HG03159 (cell line): ENCODE results near the gene TRIM71.
"Not testable (repeated sequence)": the region's sequence is repeated elsewhere in the genome, so short reads cannot be mapped to it uniquely, and the experiment has no call there.

Experiments
- ATAC-seq: cut with Tn5 transposase; IDR thresholded peaks from one replicate; pipeline ENCODE4 v1.9.1; 2021; ENCODE audit warnings: mild to moderate bottlenecking, moderate library complexity; ENCODE audit not compliant: unreplicated experiment

Gene TRIM71

DNA sequence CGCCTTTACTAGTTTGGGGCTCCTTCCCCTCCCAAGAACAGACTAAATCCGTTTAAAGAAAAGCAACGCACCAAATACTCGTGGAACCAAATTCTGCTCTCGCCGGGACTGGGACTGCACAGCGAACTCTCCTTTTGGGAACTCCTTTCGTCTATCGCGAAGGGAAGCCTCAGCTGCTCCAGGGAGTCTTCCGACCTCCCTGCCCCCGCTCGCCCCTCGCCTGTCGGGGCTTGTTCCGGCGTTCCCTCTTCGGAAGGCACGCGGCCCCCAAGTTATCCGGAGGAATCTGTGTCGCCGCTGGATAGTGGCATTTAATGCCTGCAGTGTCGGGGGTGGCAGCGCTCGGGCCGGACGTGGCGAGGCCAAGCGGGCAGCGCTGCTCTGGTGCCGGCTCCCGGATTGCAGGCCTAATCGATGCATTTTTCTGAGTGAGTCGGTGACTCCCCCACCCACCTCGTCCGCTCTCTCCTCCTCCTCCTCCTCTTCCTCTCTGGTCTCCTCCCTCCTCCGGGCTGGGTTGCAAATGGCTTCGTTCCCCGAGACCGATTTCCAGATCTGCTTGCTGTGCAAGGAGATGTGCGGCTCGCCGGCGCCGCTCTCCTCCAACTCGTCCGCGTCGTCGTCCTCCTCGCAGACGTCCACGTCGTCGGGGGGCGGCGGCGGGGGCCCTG is at the start of gene TRIM71:
TSS of gene TRIM71 (plus strand) at position 440 of the 671 bp plus-strand sequence. CDS start at position 524, 84 bp downstream.
- no peak for ATAC-seq

- ATAC-seq = no peak
These were observed 39.4 kb upstream of the TRIM71 start for GRCh38 chr3:32778389-32778788.

GRCh38 chr3:32780071-32780734 is 37.6 kb upstream of the TRIM71 start:
- ATAC-seq = no peak

DNA sequence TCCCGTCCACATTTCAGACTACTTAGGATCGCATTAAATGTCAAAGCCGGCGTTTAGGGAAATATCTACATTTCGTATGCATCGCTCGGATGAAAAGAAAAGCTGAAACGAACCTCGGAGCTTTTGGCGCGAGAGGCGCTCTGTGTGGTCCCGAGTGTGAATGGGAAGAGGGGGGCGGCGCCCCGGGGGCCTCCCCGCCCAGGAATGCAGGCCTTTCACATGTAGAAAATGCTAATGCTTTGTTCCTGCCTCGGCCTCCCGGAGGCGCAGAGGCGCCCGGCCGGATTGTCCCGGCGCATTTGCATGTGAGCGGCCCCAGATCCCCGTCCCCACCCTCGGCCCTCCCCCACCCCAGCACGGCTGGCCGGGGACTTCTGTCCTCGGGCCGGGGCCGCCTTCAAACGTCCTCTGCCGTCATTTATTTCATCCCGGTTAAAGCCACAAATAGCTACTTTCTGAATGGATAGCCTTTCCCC is 37.0 kb upstream of the TRIM71 start:
- peak; percentile 29 for ATAC-seq

- ATAC-seq = peak; percentile 94
These were observed 36.4 kb upstream of the TRIM71 start for GRCh38 chr3:32781211-32781968.

- not testable (repeated sequence) for ATAC-seq
These were observed 35.9 kb upstream of the TRIM71 start for GRCh38 chr3:32781969-32782270.

DNA sequence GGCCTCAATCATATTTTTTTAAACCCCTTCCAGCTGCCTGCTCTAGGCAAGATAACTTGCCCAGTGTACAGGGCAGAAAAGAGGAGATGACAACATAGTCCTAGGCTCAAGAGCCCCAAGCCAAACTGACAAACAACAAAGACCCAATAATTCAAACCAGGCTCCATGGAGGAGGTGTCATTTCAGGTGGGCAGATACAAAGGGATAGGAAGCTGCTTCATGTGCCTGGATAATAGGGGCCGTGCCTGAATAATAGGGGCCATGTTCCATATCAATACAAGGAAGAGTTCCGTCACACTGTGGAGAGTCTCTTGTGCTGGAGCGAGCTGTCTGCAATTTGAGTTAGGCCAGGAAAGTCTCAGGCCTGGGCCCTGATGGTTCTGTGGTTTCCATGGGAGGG is 35.4 kb upstream of the TRIM71 start:
- ATAC-seq = no peak

DNA sequence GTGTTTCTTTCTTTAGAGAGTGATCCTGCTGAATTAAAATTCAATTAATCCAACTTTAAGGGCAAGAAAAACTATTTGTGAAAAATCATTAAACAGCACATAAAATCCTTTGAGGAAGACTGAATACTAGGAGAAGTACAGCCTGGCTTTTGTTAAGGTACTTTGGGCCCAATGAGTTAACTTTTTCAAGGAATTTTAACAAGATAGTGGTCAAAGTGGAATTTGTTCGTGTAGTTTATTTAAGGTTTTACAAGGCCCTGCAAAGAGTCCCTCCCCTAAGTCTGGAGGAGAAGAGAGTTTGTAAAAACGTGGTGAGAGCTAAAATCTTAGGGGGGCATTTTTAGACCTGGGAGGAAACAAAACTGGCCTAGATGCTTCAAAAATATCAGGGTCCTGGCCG is 26.0 kb upstream of the TRIM71 start:
- no peak for ATAC-seq

- no peak for ATAC-seq
These were observed 23.1 kb upstream of the TRIM71 start for GRCh38 chr3:32794487-32795308.

DNA sequence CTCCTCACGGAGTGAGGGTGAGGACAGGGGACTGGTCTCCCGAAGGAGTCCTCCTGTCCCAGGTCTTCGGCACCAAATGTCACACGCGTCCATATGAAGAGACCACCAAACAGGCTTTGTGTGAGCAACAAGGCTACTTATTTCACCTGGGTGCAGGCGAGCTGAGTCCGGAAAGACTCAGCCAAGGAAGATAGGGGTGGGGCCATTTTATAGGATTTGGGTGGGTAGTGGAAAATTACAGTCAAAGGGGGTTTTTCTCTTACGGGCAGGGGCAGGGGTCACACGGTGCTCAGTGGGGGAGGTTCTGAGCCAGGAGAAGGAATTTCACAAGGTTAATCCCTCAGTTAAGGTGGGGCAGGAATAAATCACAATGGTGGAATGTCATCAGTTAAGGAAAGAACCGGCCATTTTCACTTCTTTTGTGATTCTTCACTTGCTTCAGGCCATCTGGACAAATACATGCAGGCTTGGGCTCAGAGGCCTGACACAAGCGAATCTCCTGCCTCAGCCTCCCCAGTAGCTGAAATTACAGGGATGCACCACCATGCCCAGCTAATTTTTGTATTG is 21.3 kb upstream of the TRIM71 start:
- ATAC-seq = not testable (repeated sequence)

DNA sequence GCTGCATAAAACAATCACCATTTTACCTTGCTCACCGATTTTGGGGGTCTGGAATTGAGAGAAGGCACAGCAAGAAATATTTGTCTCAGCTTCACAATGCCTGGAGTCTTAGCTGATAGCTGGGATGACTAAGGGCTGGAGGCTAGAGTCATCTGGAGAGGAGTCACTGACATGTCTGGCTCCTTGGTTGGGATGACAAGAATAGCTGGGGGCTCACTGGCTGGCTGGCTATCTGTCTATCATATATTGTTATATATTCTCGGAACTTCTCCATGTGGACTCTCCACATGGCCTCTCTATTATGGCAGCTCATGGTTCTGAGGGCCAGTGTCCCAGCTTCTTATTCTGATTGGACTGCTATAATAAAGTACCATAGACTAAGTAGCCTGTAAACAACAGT is 20.0 kb upstream of the TRIM71 start:
- no peak for ATAC-seq

- ATAC-seq = not testable (repeated sequence)
These were observed 16.4 kb upstream of the TRIM71 start for GRCh38 chr3:32801440-32801839.

GRCh38 chr3:32813180-32813579 is 4.6 kb upstream of the TRIM71 start:
- peak; percentile 53 for ATAC-seq

- ATAC-seq = no peak
These were observed 3.4 kb upstream of the TRIM71 start for GRCh38 chr3:32814361-32814760.

DNA sequence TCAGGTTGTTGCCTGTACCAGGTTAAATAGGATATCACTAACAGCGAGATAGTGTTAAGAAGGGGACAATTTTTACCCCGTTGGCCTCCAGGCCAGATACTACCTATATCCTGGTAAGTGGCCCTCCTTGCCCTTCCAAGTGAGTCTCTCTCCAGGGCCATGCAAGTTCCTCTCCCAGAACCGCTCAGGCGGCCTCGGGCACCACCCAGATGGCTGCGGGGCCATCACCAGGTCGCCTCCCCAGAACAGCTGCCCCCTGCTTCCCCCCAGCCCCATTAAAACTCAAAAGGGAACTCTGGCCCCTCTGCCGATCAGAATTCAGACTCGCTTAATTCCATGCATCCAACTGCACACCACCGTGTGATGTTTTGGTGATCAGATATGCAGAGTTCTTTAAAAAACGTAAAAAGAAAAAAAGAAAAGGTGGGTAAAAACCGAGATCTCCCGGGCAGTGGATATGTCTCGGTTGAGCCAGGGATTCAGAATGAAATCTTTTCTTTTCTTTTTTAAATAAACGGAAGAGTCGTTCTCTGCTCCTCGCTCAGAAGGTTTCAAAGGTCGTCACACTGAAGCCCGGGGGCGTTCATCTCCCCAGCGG is 1.9 kb upstream of the TRIM71 start:
- no peak for ATAC-seq

DNA sequence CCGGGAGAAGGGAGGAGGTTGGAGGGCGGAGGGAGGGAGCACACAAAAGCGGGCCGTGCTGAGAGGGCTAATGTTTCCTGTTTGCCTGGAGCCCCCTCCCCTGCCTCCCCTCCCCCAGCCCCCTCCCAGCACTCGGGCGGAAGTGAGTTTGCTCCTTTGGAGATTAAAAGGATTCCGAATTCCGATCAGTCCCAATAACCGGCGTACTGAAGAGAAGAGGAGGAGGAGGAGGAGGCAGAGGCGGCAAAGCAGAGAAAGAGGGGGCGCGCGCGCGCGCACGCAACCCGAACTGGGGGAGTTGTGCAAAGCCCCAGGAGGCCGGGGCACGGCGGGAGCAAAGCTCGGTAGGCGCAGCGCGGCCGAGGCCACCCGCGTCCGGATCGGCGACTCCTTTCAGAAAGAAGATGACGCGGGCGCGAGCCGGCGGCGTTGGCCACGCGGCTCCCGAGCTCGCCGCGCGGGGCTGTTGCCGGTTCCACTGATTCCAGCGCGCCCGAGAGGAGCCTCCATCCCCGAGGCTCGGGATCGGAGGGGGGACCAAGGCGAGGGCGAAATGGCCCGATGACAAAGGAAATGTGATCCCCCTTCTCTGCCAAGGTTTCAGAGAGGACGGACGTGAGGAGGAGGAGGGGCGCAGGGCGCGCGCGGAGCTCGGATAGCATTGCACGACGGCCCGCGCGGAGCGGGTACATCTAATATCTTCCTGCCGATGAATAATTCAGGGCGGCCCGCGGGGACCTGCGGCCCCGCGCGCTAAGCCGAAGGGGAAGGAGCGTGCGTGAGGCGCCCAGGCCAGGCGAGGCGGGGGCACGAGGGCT is 1.1 kb upstream of the TRIM71 start:
- no peak for ATAC-seq

DNA sequence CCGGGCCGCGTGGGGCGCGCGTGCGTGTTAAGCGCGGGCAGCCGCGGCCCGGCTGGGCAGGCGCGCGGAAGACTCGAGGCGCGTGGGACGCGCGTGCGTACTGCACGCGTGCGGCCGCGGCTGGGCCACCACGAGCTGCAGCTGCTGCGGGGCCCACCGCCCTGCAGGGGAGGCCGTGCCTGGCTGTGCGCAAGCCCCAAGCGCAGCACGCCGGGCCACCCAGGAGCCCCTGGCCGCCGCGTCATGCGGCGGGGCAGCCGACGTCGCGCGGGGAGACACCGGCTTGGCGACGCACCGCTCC is 590 bp upstream of the TRIM71 start:
- no peak for ATAC-seq

- ATAC-seq = no peak
These were observed 602 bp downstream of the TRIM71 start for GRCh38 chr3:32818229-32818969.

- no peak for ATAC-seq
These were observed 1.2 kb downstream of the TRIM71 start for GRCh38 chr3:32818970-32819511.
